Measurements from ENCODE around the gene NUCB2. TPM values are rescaled to one million over a fixed set of nuclear protein-coding genes. Genes with fewer than 3 reads are reported as not detected.
"Not testable (repeated sequence)": the region's sequence is repeated elsewhere in the genome, so short reads cannot be mapped to it uniquely, and the experiment has no call there.

The NUCB2 gene
- total RNA-seq, 1 donor from 2014 or later, result 58.0 TPM

- peaks cover 5% of the 10 kb centered on the region for H3K27me3 Mint-ChIP-seq
- no peaks in the 10 kb centered on the region for H3K4me1 Mint-ChIP-seq (ENCODE audit: unreplicated experiment)
- peak overlapping the region; percentile 35 for H3K27ac Mint-ChIP-seq
- peak overlapping the region; percentile 35 for H3K4me3 Mint-ChIP-seq
- H3K9me3 Mint-ChIP-seq, result no peaks in the 10 kb centered on the region
- H3K36me3 Mint-ChIP-seq, result no peaks in the 10 kb centered on the region
- TF ChIP-seq CTCF (conservative IDR thresholded peaks at IDR 0.05), result no peak
- no peak for DNase-seq (ENCODE audit: extremely low spot score, unreplicated experiment)
Observed at GRCh38 chr11:17238377-17238776, 38.2 kb upstream of the NUCB2 start.

GRCh38 chr11:17239927-17240326, 36.6 kb upstream of the NUCB2 start:
- H3K4me3 Mint-ChIP-seq; H3K4me1 Mint-ChIP-seq (ENCODE audit: unreplicated experiment); H3K27me3 Mint-ChIP-seq; H3K36me3 Mint-ChIP-seq; H3K27ac Mint-ChIP-seq; DNase-seq (ENCODE audit: extremely low spot score, unreplicated experiment); H3K9me3 Mint-ChIP-seq: not testable (repeated sequence)

- DNase-seq (ENCODE audit: extremely low spot score, unreplicated experiment), result no peak
- TF ChIP-seq CTCF (conservative IDR thresholded peaks at IDR 0.05), result no peak
- H3K9me3 Mint-ChIP-seq, result no peaks in the 10 kb centered on the region
- H3K4me1 Mint-ChIP-seq (ENCODE audit: unreplicated experiment), result no peaks in the 10 kb centered on the region
- H3K36me3 Mint-ChIP-seq, result no peaks in the 10 kb centered on the region
- H3K27ac Mint-ChIP-seq, result no peak overlapping the region
- H3K27me3 Mint-ChIP-seq, result peaks cover 5% of the 10 kb centered on the region
- no peak overlapping the region for H3K4me3 Mint-ChIP-seq
Observed at GRCh38 chr11:17240780-17241179, 35.8 kb upstream of the NUCB2 start.

GRCh38 chr11:17242954-17243353, 33.6 kb upstream of the NUCB2 start:
- H3K27ac Mint-ChIP-seq; H3K4me3 Mint-ChIP-seq; H3K27me3 Mint-ChIP-seq; H3K36me3 Mint-ChIP-seq; DNase-seq (ENCODE audit: extremely low spot score, unreplicated experiment); H3K9me3 Mint-ChIP-seq; H3K4me1 Mint-ChIP-seq (ENCODE audit: unreplicated experiment): not testable (repeated sequence)

- H3K4me1 Mint-ChIP-seq (ENCODE audit: unreplicated experiment), result no peaks in the 10 kb centered on the region
- no peak overlapping the region for H3K27ac Mint-ChIP-seq
- H3K36me3 Mint-ChIP-seq, result no peaks in the 10 kb centered on the region
- H3K27me3 Mint-ChIP-seq, result peaks cover 5% of the 10 kb centered on the region
- TF ChIP-seq CTCF (conservative IDR thresholded peaks at IDR 0.05), result no peak
- no peaks in the 10 kb centered on the region for H3K9me3 Mint-ChIP-seq
- H3K4me3 Mint-ChIP-seq, result no peak overlapping the region
- DNase-seq (ENCODE audit: extremely low spot score, unreplicated experiment), result no peak
Observed at GRCh38 chr11:17244046-17244445, 32.5 kb upstream of the NUCB2 start.

GRCh38 chr11:17250561-17251350, 25.8 kb upstream of the NUCB2 start:
- Mint-ChIP-seq H3K27ac (no peak overlapping the region), H3K36me3 (no peaks in the 10 kb centered on the region), H3K4me3 (no peak overlapping the region), H3K9me3 (peaks cover 4% of the 10 kb centered on the region), H3K27me3 (no peaks in the 10 kb centered on the region), H3K4me1 (ENCODE audit: unreplicated experiment) (no peaks in the 10 kb centered on the region)
- no peak for TF ChIP-seq CTCF (conservative IDR thresholded peaks at IDR 0.05)
- no peak for DNase-seq (ENCODE audit: extremely low spot score, unreplicated experiment)

All from type B pancreatic cell (in vitro differentiated cells).